ENCODE results near the gene RADIL.

RADIL gene

GRCh38 chr7:4831723-4832495, 51.6 kb downstream of the RADIL start:
- DNase-seq (ENCODE audit: low read depth) = no peak

- DNase-seq (ENCODE audit: low read depth) = peak; percentile 61
These were observed 53.3 kb downstream of the RADIL start for GRCh38 chr7:4830176-4830575.

- DNase-seq (ENCODE audit: low read depth) = no peak
These were observed 54.7 kb downstream of the RADIL start for GRCh38 chr7:4828720-4829383.

GRCh38 chr7:4825081-4825480, 58.4 kb downstream of the RADIL start:
- no peak for DNase-seq (ENCODE audit: low read depth)

GRCh38 chr7:4824120-4824775, 59.3 kb downstream of the RADIL start:
- no peak for DNase-seq (ENCODE audit: low read depth)

- no peak for DNase-seq (ENCODE audit: low read depth)
These were observed 59.9 kb downstream of the RADIL start for GRCh38 chr7:4823441-4824119.

GRCh38 chr7:4822677-4823076, 60.8 kb downstream of the RADIL start:
- DNase-seq (ENCODE audit: low read depth) = no peak

- DNase-seq (ENCODE audit: low read depth) = no peak
These were observed 62.5 kb downstream of the RADIL start for GRCh38 chr7:4820967-4821471.

- no peak for DNase-seq (ENCODE audit: low read depth)
These were observed 63.0 kb downstream of the RADIL start for GRCh38 chr7:4820405-4820966.

- no peak for DNase-seq (ENCODE audit: low read depth)
These were observed 63.7 kb downstream of the RADIL start for GRCh38 chr7:4819560-4820404.

GRCh38 chr7:4818000-4818794, 65.3 kb downstream of the RADIL start:
- no peak for DNase-seq (ENCODE audit: low read depth)

- DNase-seq (ENCODE audit: low read depth) = no peak
These were observed 66.2 kb downstream of the RADIL start for GRCh38 chr7:4817178-4817901.

GRCh38 chr7:4816419-4817080, 67.0 kb downstream of the RADIL start:
- DNase-seq (ENCODE audit: low read depth) = no peak

- DNase-seq (ENCODE audit: low read depth) = no peak
These were observed 67.7 kb downstream of the RADIL start for GRCh38 chr7:4815609-4816418.

GRCh38 chr7:4815121-4815520, 68.4 kb downstream of the RADIL start:
- no peak for DNase-seq (ENCODE audit: low read depth)

- DNase-seq (ENCODE audit: low read depth) = no peak
These were observed 69.1 kb downstream of the RADIL start for GRCh38 chr7:4814433-4814832.

- DNase-seq (ENCODE audit: low read depth) = no peak
These were observed 73.8 kb downstream of the RADIL start for GRCh38 chr7:4809666-4810065.

GRCh38 chr7:4809091-4809591, 74.4 kb downstream of the RADIL start:
- DNase-seq (ENCODE audit: low read depth) = no peak
